Diencephalon (tissue), 1 donor: Measurements from ENCODE around the gene ZNF740. TPM values are rescaled to one million over a fixed set of nuclear protein-coding genes. Genes with fewer than 3 reads are reported as not detected.

Experiments
- small RNA-seq: library from RNA; depleted of rRNA; stranded (forward); fragments of <200 nt; gene quantifications from one replicate; pipeline ENCODE3, GENCODE V24; 2014
- total RNA-seq: library from RNA; depleted of rRNA; stranded (reverse); fragments of >200 nt; gene quantifications from one replicate; pipeline ENCODE4 v1.2.3, GENCODE V29; 2014

Gene ZNF740
- total RNA-seq: 17.8 TPM

GRCh38 chr12:53180220-53180930 lies at the start of gene ZNF740, which contains the start of gene CSAD:
Gene ZNF740 (plus strand): TSS chr12:53180722. CDS start chr12:53181984, 1,262 bp downstream.
Gene CSAD (minus strand): TSS chr12:53180925. CDS start chr12:53173470, 7,455 bp downstream.

GRCh38 chr12:53207042-53207441 lies 26.5 kb downstream of the ZNF740 start, which contains the start of gene ITGB7:
Gene ITGB7 (minus strand): TSS chr12:53207251. CDS start chr12:53200443, 6,808 bp downstream.

GRCh38 chr12:53231921-53232645 lies 51.6 kb downstream of the ZNF740 start, which contains the start of gene RARG:
Gene RARG (minus strand): TSS chr12:53232209. CDS start chr12:53227545, 4,664 bp downstream.

Small RNAs within 50 kb of the gene (small RNA-seq; reads per million reads assigned to genes)
- not detected for gene HIGD1AP1
- not detected for gene RNU6-333P

Other genes starting within 250 kb of the ZNF740 start
- 19.4 TPM for gene KRT18, start 231.6 kb upstream of the ZNF740 start, total RNA-seq
- 601 TPM for gene EIF4B, start 174.3 kb upstream of the ZNF740 start, total RNA-seq
- 16.1 TPM for gene TNS2, start 130.7 kb upstream of the ZNF740 start, total RNA-seq
- 39.2 TPM for gene SPRYD3, start 101.3 kb upstream of the ZNF740 start, total RNA-seq
- gene IGFBP6, start 83.1 kb upstream of the ZNF740 start, total RNA-seq: 12.7 TPM
- not detected for gene SOAT2, start 77.2 kb upstream of the ZNF740 start, total RNA-seq
- 16.6 TPM for gene CSAD, start 203 bp downstream of the ZNF740 start, total RNA-seq
- gene ITGB7, start 26.5 kb downstream of the ZNF740 start, total RNA-seq: 0.46 TPM
- 2.1 TPM for gene RARG, start 51.5 kb downstream of the ZNF740 start, total RNA-seq
- gene ESPL1, start 87.6 kb downstream of the ZNF740 start, total RNA-seq: 2.5 TPM
- gene PFDN5, start 114.8 kb downstream of the ZNF740 start, total RNA-seq: 522 TPM
- gene MYG1, start 119.0 kb downstream of the ZNF740 start, total RNA-seq: 41.5 TPM
- 29.5 TPM for gene AAAS, start 140.9 kb downstream of the ZNF740 start, total RNA-seq
- gene SP7, start 155.6 kb downstream of the ZNF740 start, total RNA-seq: not detected
- 20.3 TPM for gene SP1, start 199.5 kb downstream of the ZNF740 start, total RNA-seq
- gene AMHR2, start 243.1 kb downstream of the ZNF740 start, total RNA-seq: not detected